Right lobe of liver (tissue), 4 donors: ENCODE data around the gene JAZF1.

Experiments used
- POLR2A ChIP-seq: fragments of 450-650 bp; IDR thresholded peaks from one replicate; pipeline ENCODE4 v1.6.1; 2017; ENCODE audit warnings: antibody characterized with exemption, mild to moderate bottlenecking
- TF ChIP-seq, protein P1 (sequence below), 4 donors: fragments of 200-600 bp in 3 of 4; fragments of 450-650 bp in 1 of 4; IDR thresholded peaks; one replicate each; pipeline versions ENCODE4 v1.5.1 to v1.8.0; 2016 to 2022; ENCODE audit warnings: antibody characterized with exemption in 4 of 4, mild to moderate bottlenecking in 2 of 4
- donor health status: DM: no; HTN: no; CAD: no.
- donor health status: DM: no; HTN: no; CAD: no.
- donor health status: DM: no; HTN: yes; CAD: no.

GRCh38 chr7:28165961-28166955 is 14.3 kb downstream of the JAZF1 start:
- TF ChIP-seq, protein P1, sequence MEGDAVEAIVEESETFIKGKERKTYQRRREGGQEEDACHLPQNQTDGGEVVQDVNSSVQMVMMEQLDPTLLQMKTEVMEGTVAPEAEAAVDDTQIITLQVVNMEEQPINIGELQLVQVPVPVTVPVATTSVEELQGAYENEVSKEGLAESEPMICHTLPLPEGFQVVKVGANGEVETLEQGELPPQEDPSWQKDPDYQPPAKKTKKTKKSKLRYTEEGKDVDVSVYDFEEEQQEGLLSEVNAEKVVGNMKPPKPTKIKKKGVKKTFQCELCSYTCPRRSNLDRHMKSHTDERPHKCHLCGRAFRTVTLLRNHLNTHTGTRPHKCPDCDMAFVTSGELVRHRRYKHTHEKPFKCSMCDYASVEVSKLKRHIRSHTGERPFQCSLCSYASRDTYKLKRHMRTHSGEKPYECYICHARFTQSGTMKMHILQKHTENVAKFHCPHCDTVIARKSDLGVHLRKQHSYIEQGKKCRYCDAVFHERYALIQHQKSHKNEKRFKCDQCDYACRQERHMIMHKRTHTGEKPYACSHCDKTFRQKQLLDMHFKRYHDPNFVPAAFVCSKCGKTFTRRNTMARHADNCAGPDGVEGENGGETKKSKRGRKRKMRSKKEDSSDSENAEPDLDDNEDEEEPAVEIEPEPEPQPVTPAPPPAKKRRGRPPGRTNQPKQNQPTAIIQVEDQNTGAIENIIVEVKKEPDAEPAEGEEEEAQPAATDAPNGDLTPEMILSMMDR (IDR thresholded peaks at IDR 0.05): no peak
- no peak for TF ChIP-seq POLR2A
